Stimulated activated naive CD8-positive, alpha-beta T cell treated with anti-CD3 and anti-CD28 coated beads, Interleukin-15, Interleukin-2, amounts not matched to agents 100 U/mL and 50 U/mL, for 24 hours (primary cell): ENCODE results near the gene RAPGEF4.

Experiments used
- ATAC-seq: fragments of 150-1000 bp; cut with Tn5 transposase; one replicate; pipeline ENCODE4 v1.10.0; 2021
- DNase-seq: peaks from one replicate; pipeline ENCODE4 v3.0.0; 2021

RAPGEF4 gene

GRCh38 chr2:172861656-172862476 lies 126.2 kb downstream of the RAPGEF4 start:
- DNase-seq = no peak
- ATAC-seq = no peak

- ATAC-seq = no peak
- DNase-seq = no peak
Measured at GRCh38 chr2:172863341-172863740, 127.7 kb downstream of the RAPGEF4 start.

- no peak for ATAC-seq
- peak; percentile 70 for DNase-seq
Measured at GRCh38 chr2:172864182-172864581, 128.5 kb downstream of the RAPGEF4 start.

- DNase-seq = no peak
- ATAC-seq = no peak
Measured at GRCh38 chr2:172865422-172865821, 129.8 kb downstream of the RAPGEF4 start.

GRCh38 chr2:172869861-172870260 lies 134.2 kb downstream of the RAPGEF4 start:
- ATAC-seq (no peak), DNase-seq (no peak)

- DNase-seq (no peak), ATAC-seq (no peak)
Measured at GRCh38 chr2:172870396-172870795, 134.8 kb downstream of the RAPGEF4 start.

GRCh38 chr2:172877826-172878225 lies 142.2 kb downstream of the RAPGEF4 start:
- ATAC-seq = no peak
- DNase-seq = no peak

- DNase-seq (no peak), ATAC-seq (no peak)
Measured at GRCh38 chr2:172878260-172878659, 142.6 kb downstream of the RAPGEF4 start.

- ATAC-seq (no peak), DNase-seq (no peak)
Measured at GRCh38 chr2:172884336-172884735, 148.7 kb downstream of the RAPGEF4 start.

GRCh38 chr2:172885996-172886395 lies 150.4 kb downstream of the RAPGEF4 start:
- no peak for DNase-seq
- no peak for ATAC-seq

- ATAC-seq (no peak), DNase-seq (no peak)
Measured at GRCh38 chr2:172887280-172887679, 151.6 kb downstream of the RAPGEF4 start.

GRCh38 chr2:172888714-172889669 lies 153.3 kb downstream of the RAPGEF4 start:
- no peak for ATAC-seq
- DNase-seq = no peak

- ATAC-seq (no peak), DNase-seq (no peak)
Measured at GRCh38 chr2:172889768-172890430, 154.3 kb downstream of the RAPGEF4 start.

- no peak for DNase-seq
- ATAC-seq = no peak
Measured at GRCh38 chr2:172893111-172893510, 157.5 kb downstream of the RAPGEF4 start.

- ATAC-seq = no peak
- DNase-seq = no peak
Measured at GRCh38 chr2:172893671-172894070, 158.0 kb downstream of the RAPGEF4 start.

GRCh38 chr2:172894689-172895387 lies 159.2 kb downstream of the RAPGEF4 start:
- DNase-seq = no peak
- ATAC-seq = no peak

- no peak for DNase-seq
- no peak for ATAC-seq
Measured at GRCh38 chr2:172896661-172897081, 161.0 kb downstream of the RAPGEF4 start.

GRCh38 chr2:172900871-172901270 lies 165.2 kb downstream of the RAPGEF4 start:
- ATAC-seq = no peak
- no peak for DNase-seq

- DNase-seq = no peak
- ATAC-seq = no peak
Measured at GRCh38 chr2:172901913-172902312, 166.3 kb downstream of the RAPGEF4 start.

GRCh38 chr2:172904236-172904635 lies 168.6 kb downstream of the RAPGEF4 start:
- DNase-seq = no peak
- no peak for ATAC-seq

- ATAC-seq = no peak
Measured at GRCh38 chr2:172905937-172906811, 170.5 kb downstream of the RAPGEF4 start.

More at GRCh38 chr2:172905937-172906811, 170.5 kb downstream of the RAPGEF4 start:
- DNase-seq = no peak
